Lung (tissue), 12 donors: ENCODE measurements around the gene SIAH1. TPM values are rescaled to one million over a fixed set of nuclear protein-coding genes. Genes with fewer than 3 reads are reported as not detected.

ENCODE experiments used
- ATAC-seq: fragments of 200-7000 bp; cut with Tn5 transposase; one replicate; pipeline ENCODE4 v1.9.1; 2020; ENCODE audit warnings: moderate number of reproducible peaks; ENCODE audit not compliant: insufficient read depth, low FRiP score
- DNase-seq, 3 donors: peaks; one replicate each; pipeline ENCODE4 v3.0.0-alpha.2; 2013 to 2017
- H3K27ac ChIP-seq, 2 donors: one replicate each; pipeline ENCODE4 v1.5.1; 2013; ENCODE audit warnings: mild to moderate bottlenecking in 2 of 2, moderate library complexity in 2 of 2, control low read depth in 1 of 2, inconsistent platforms in 1 of 2, low read depth in 1 of 2, low read length in 1 of 2
- H3K27me3 ChIP-seq, 3 donors: one replicate each; pipeline ENCODE4 v1.5.1; 2013; ENCODE audit warnings: low read length in 2 of 3; ENCODE audit not compliant: control insufficient read depth in 3 of 3, insufficient read depth in 3 of 3
- H3K36me3 ChIP-seq, 4 donors: one replicate each; pipeline ENCODE4 v1.5.1; 2013; ENCODE audit warnings: low read length in 4 of 4, mild to moderate bottlenecking in 1 of 4, moderate library complexity in 1 of 4; ENCODE audit not compliant: control insufficient read depth in 4 of 4, insufficient read depth in 4 of 4
- H3K4me1 ChIP-seq, 5 donors: one replicate each; pipeline ENCODE4 v1.5.1; 2013; ENCODE audit warnings: low read length in 5 of 5, mild to moderate bottlenecking in 2 of 5, moderate library complexity in 1 of 5; ENCODE audit not compliant: control insufficient read depth in 5 of 5, insufficient read depth in 5 of 5
- H3K4me3 ChIP-seq: one replicate; pipeline ENCODE4 v1.5.1; 2013; ENCODE audit warnings: mild to moderate bottlenecking, control low read depth, moderate library complexity
- H3K9ac ChIP-seq, 2 donors: one replicate each; pipeline ENCODE4 v1.5.1; 2013; ENCODE audit warnings: low read length in 2 of 2, control low read depth in 1 of 2; ENCODE audit not compliant: insufficient read depth in 1 of 2
- H3K9me3 ChIP-seq, 4 donors: one replicate each; pipeline ENCODE4 v1.5.1; 2013; ENCODE audit warnings: low read length in 3 of 4, mild to moderate bottlenecking in 1 of 4, moderate library complexity in 1 of 4; ENCODE audit not compliant: control insufficient read depth in 4 of 4, insufficient read depth in 3 of 4
- WGBS, 2 donors: extraction: QIAGEN DNeasy Blood & Tissue Kit; methylation state at CpG; one replicate each; pipeline ENCODE4 v1.1.7; 2013; 5-methylcytosine and 5-hydroxymethylcytosine counted together
- polyA plus RNA-seq, 2 donors: library from polyadenylated mRNA; stranded (reverse); fragments of 200-250 nt; gene quantifications; one replicate each; pipeline ENCODE4 v1.2.1, GENCODE V29; 2013
- total RNA-seq, 2 donors: library from RNA; depleted of rRNA in 1 of 2; stranded (reverse); fragments of >200 nt in 1 of 2; gene quantifications; one replicate each; pipeline ENCODE4 v1.2.1, GENCODE V29; 2014 to 2021
- TF ChIP-seq, protein P1 (sequence below): IDR thresholded peaks from 2 replicates; pipeline ENCODE4 v1.5.1; 2012; ENCODE audit warnings: mild to moderate bottlenecking; ENCODE audit errors: control extremely low read depth, extremely low read depth
- donor health status: control.
- donor health status: control.
- donor health status: Bipolar disorder and iron deficiency.
- donor health status: healthy.
- donor health status: DM: yes; HTN: yes; CAD: no.

SIAH1 gene
- total and polyA plus RNA-seq, 4 donors, result 15.6 to 53.2 (median 19.2) TPM

GRCh38 chr16:48365025-48365600, 20.1 kb downstream of the SIAH1 start:
- Histone ChIP-seq H3K9ac (peak overlapping the region; percentile 3 to 8), H3K27me3 (no peaks in the 10 kb centered on the region), H3K4me1 (peaks cover 12 to 33% (median 15%) of the 10 kb centered on the region in 5 donors), H3K36me3 (peaks cover 0 to 12% (median 5%) of the 10 kb centered on the region in 4 donors), H3K4me3 (no peak overlapping the region), H3K9me3 (no peaks in the 10 kb centered on the region), H3K27ac (peak overlapping the region; percentile 78 to 92)
- DNase-seq (no peak), ATAC-seq (no peak)
- TF ChIP-seq, protein P1, sequence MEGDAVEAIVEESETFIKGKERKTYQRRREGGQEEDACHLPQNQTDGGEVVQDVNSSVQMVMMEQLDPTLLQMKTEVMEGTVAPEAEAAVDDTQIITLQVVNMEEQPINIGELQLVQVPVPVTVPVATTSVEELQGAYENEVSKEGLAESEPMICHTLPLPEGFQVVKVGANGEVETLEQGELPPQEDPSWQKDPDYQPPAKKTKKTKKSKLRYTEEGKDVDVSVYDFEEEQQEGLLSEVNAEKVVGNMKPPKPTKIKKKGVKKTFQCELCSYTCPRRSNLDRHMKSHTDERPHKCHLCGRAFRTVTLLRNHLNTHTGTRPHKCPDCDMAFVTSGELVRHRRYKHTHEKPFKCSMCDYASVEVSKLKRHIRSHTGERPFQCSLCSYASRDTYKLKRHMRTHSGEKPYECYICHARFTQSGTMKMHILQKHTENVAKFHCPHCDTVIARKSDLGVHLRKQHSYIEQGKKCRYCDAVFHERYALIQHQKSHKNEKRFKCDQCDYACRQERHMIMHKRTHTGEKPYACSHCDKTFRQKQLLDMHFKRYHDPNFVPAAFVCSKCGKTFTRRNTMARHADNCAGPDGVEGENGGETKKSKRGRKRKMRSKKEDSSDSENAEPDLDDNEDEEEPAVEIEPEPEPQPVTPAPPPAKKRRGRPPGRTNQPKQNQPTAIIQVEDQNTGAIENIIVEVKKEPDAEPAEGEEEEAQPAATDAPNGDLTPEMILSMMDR, result no peak
- WGBS, 2 donors, result 50 to 64% methylated on average over 15 of the region's 15 CpGs

DNA sequence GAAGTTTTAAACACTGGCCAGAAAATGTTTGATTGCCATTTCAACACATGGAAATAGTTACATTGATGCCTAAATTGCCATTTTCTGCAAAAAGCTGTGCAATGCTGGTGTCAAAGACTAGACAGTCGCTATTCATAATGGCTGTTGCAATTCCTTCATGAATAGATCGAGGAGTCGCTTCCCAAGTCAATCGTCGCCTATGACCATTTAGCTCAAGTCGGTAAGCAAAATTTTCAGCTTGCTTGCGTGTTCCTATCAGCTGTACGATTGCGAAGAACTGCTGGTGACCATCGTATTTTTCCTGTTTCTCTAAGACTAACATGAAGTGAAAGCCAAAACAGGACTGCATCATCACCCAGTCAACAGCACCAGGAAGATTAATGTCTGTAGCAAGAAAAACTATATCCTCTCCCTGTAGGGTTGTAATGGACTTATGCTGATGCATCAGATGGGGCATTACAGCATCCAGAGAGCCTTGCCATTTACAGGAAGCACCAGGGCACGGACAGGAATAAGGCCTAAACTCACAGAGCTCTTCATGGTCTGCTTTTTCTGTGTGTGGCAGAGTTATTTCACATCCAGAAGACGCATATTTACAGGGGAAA, 23.6 kb downstream of the SIAH1 start:
- Histone ChIP-seq H3K4me1 (peaks cover 7 to 21% (median 12%) of the 10 kb centered on the region in 5 donors), H3K9me3 (no peaks in the 10 kb centered on the region)

GRCh38 chr16:48361012-48361411, 24.2 kb downstream of the SIAH1 start:
- H3K4me3 ChIP-seq, result no peak overlapping the region
- peaks cover 0 to 16% (median 8%) of the 10 kb centered on the region in 4 donors for H3K36me3 ChIP-seq
- 91 to 98% methylated on average over 3 of the region's 3 CpGs for WGBS, 2 donors

More for the DNA sequence above, 23.6 kb downstream of the SIAH1 start:
- 89 to 91% methylated on average over 12 of the region's 12 CpGs for WGBS, 2 donors
- peaks cover 0 to 16% (median 8%) of the 10 kb centered on the region in 4 donors for H3K36me3 ChIP-seq
- ATAC-seq (no peak), DNase-seq (no peak)
- H3K4me3 ChIP-seq, result no peak overlapping the region
- no peaks in the 10 kb centered on the region for H3K27me3 ChIP-seq
- no peak overlapping the region for H3K9ac ChIP-seq
- TF ChIP-seq, protein P1, result no peak
- peak overlapping the region in 1 of 2 donors; percentile 19 for H3K27ac ChIP-seq

More at GRCh38 chr16:48361012-48361411, 24.2 kb downstream of the SIAH1 start:
- ATAC-seq (no peak), DNase-seq (no peak)
- TF ChIP-seq, protein P1, result no peak
- Histone ChIP-seq H3K27me3 (no peaks in the 10 kb centered on the region), H3K9me3 (no peaks in the 10 kb centered on the region), H3K4me1 (peaks cover 6 to 17% (median 10%) of the 10 kb centered on the region in 5 donors), H3K9ac (no peak overlapping the region), H3K27ac (no peak overlapping the region)
